Keratinocyte (primary cell): ENCODE results near the gene KLHL3. TPM values are rescaled to one million over a fixed set of nuclear protein-coding genes. Genes with fewer than 3 reads are reported as not detected.

Experiments used
- DNase-seq: peaks from one replicate; pipeline ENCODE4 v3.0.0-alpha.2; 2011; ENCODE audit warnings: low read depth, missing footprints, low spot score
- FAIRE-seq: peaks from 2 replicates; lab custom pipeline; 2011; peaks lifted over from hg19 to GRCh38; lab: Jason Lieb, UNC
- H2AFZ ChIP-seq: 2 replicates; pipeline ENCODE4 v1.6.0; 2012; ENCODE audit warnings: low read length, control low read depth, inconsistent platforms; ENCODE audit not compliant: control insufficient read depth
- H3K27ac ChIP-seq: 2 replicates; pipeline ENCODE4 v1.5.1; 2011; ENCODE audit warnings: low read length; ENCODE audit not compliant: control insufficient read depth, insufficient read depth
- H3K27me3 ChIP-seq: 3 replicates; pipeline ENCODE4 v1.6.0; 2011; ENCODE audit warnings: low read length; ENCODE audit not compliant: control insufficient read depth, insufficient read depth; ENCODE audit errors: extremely low read depth
- H3K36me3 ChIP-seq, 2 experiments: 2 replicates in 1 of 2; 3 replicates in 1 of 2; pipeline ENCODE4 v1.5.1; 2011; ENCODE audit warnings: low read length in 2 of 2, mild to moderate bottlenecking in 1 of 2; ENCODE audit not compliant: control insufficient read depth in 2 of 2, insufficient read depth in 2 of 2; ENCODE audit errors: extremely low read depth in 1 of 2
- H3K4me1 ChIP-seq: 3 replicates; pipeline ENCODE4 v1.5.1; 2011; ENCODE audit warnings: low read length; ENCODE audit not compliant: control insufficient read depth, insufficient read depth; ENCODE audit errors: extremely low read depth
- H3K4me2 ChIP-seq: 3 replicates; pipeline ENCODE4 v1.6.0; 2011; ENCODE audit warnings: low read depth, low read length; ENCODE audit not compliant: control insufficient read depth, insufficient read depth; ENCODE audit errors: extremely low read depth
- H3K4me3 ChIP-seq, 3 experiments: fragments of 200-600 bp in 1 of 3; sonication (generic) in 1 of 3; 2 replicates in 2 of 3; 3 replicates in 1 of 3; pipeline ENCODE4 v1.5.1; 2011 to 2016; ENCODE audit warnings: low read length in 3 of 3, mild to moderate bottlenecking in 3 of 3, control low read depth in 2 of 3, inconsistent platforms in 1 of 3, low read depth in 1 of 3, mixed read lengths in 1 of 3, mixed run types in 1 of 3, moderate library complexity in 1 of 3; ENCODE audit not compliant: control insufficient read depth in 2 of 3, insufficient read depth in 2 of 3; ENCODE audit errors: extremely low read depth in 1 of 3
- H3K79me2 ChIP-seq: 2 replicates; pipeline ENCODE4 v1.6.0; 2012; ENCODE audit warnings: low read length; ENCODE audit not compliant: control insufficient read depth, insufficient read depth
- H3K9ac ChIP-seq: 3 replicates; pipeline ENCODE4 v1.6.0; 2011; ENCODE audit warnings: low read length; ENCODE audit not compliant: control insufficient read depth, insufficient read depth; ENCODE audit errors: extremely low read depth
- H3K9me1 ChIP-seq: 3 replicates; pipeline ENCODE4 v1.6.0; 2011; ENCODE audit warnings: low read length; ENCODE audit not compliant: control insufficient read depth, insufficient read depth; ENCODE audit errors: extremely low read depth
- H3K9me3 ChIP-seq: 2 replicates; pipeline ENCODE4 v1.5.1; 2012; ENCODE audit warnings: low read depth, low read length; ENCODE audit not compliant: control insufficient read depth
- H4K20me1 ChIP-seq: 3 replicates; pipeline ENCODE4 v1.6.0; 2011; ENCODE audit warnings: low read length; ENCODE audit not compliant: control insufficient read depth, insufficient read depth; ENCODE audit errors: extremely low read depth
- CTCF ChIP-seq, 3 experiments: IDR thresholded peaks in 1 of 3; conservative IDR thresholded peaks in 1 of 3; optimal IDR thresholded peaks in 1 of 3; 2 replicates in 2 of 3; 3 replicates in 1 of 3; pipeline versions ENCODE3 to v1.5.1; 2011; ENCODE audit warnings: low read length in 3 of 3, mild to moderate bottlenecking in 3 of 3, moderate library complexity in 2 of 3, control low read depth in 1 of 3, inconsistent platforms in 1 of 3; ENCODE audit not compliant: insufficient read depth in 2 of 3; ENCODE audit errors: extremely low read depth in 1 of 3
- EZH2 ChIP-seq: IDR thresholded peaks from one replicate; pipeline ENCODE4 v1.6.1; 2012; ENCODE audit warnings: inconsistent platforms, mild to moderate bottlenecking, low read length, moderate library complexity
- dilution Hi-C: fragments of 300-500 bp; cut with MboI; formaldehyde crosslinking; loops from one replicate; pipeline ENCODE4 v1.7.0; 2020; ENCODE audit warnings: low sequenced_read_pairs; ENCODE audit not compliant: extremely low pct_ligation_motif_present
- polyA plus RNA-seq, 5 experiments: library from polyadenylated mRNA; depleted of rRNA in 3 of 5; stranded (reverse) in 3 of 5; stranded (forward) in 1 of 5; unstranded in 1 of 5; fragments of >200 nt; gene quantifications; 1 replicate in 1 of 5; 2 replicates in 3 of 5; 3 replicates in 1 of 5; pipeline versions ENCODE4 v1.2.1 to v1.2.3, GENCODE V29; 2011 to 2012; ENCODE audit warnings: missing spikeins in 2 of 5, low read depth in 1 of 5, low replicate concordance in 1 of 5

Gene KLHL3
- polyA plus RNA-seq, 1 donor (not counting 4 experiments of a cell fraction or from before 2014, with no cell fraction given), result 2.5 TPM

- Histone ChIP-seq H3K9me3 (no peaks in the 10 kb centered on the region), H3K36me3 (no peaks in the 10 kb centered on the region), H4K20me1 (no peaks in the 10 kb centered on the region), H2AFZ (no peak overlapping the region), H3K4me3 (no peak overlapping the region), H3K4me1 (no peaks in the 10 kb centered on the region), H3K79me2 (no peaks in the 10 kb centered on the region), H3K9ac (no peak overlapping the region), H3K27me3 (peaks cover 14% of the 10 kb centered on the region), H3K9me1 (no peaks in the 10 kb centered on the region), H3K4me2 (no peak overlapping the region), H3K27ac (no peak overlapping the region)
- dilution Hi-C loops, result no loop called here
- no peak for DNase-seq
- FAIRE-seq, result no peak
- TF ChIP-seq EZH2 (no peak), CTCF (optimal IDR thresholded peaks at IDR 0.05 in 1 of 3, IDR thresholded peaks at IDR 0.05 in 1 of 3, conservative IDR thresholded peaks at IDR 0.05 in 1 of 3; ENCODE audit: extremely low read depth in 1 of 3, insufficient read depth in 2 of 3, low read length in 3 of 3) (peak in 2 of 3 experiments; percentile 10 to 16)
Observed at GRCh38 chr5:137605411-137605810, 130.5 kb downstream of the KLHL3 start.

- Histone ChIP-seq H3K9me1 (no peaks in the 10 kb centered on the region), H4K20me1 (no peaks in the 10 kb centered on the region), H3K36me3 (no peaks in the 10 kb centered on the region), H3K79me2 (no peaks in the 10 kb centered on the region), H2AFZ (no peak overlapping the region), H3K27ac (no peak overlapping the region), H3K4me2 (no peak overlapping the region), H3K9me3 (no peaks in the 10 kb centered on the region), H3K4me3 (no peak overlapping the region), H3K9ac (no peak overlapping the region), H3K27me3 (peaks cover 21% of the 10 kb centered on the region), H3K4me1 (no peaks in the 10 kb centered on the region)
- TF ChIP-seq CTCF (optimal IDR thresholded peaks at IDR 0.05 in 1 of 3, IDR thresholded peaks at IDR 0.05 in 1 of 3, conservative IDR thresholded peaks at IDR 0.05 in 1 of 3; ENCODE audit: extremely low read depth in 1 of 3, insufficient read depth in 2 of 3, low read length in 3 of 3) (no peak), EZH2 (no peak)
- DNase-seq, result no peak
- dilution Hi-C loops, result no loop called here
- FAIRE-seq, result no peak
Observed at GRCh38 chr5:137604348-137605095, 131.4 kb downstream of the KLHL3 start.
